Bronchial epithelial cell (primary cell): Measurements from ENCODE around the gene CPAMD8. TPM values are rescaled to one million over a fixed set of nuclear protein-coding genes. Genes with fewer than 3 reads are reported as not detected.

Source experiments
- DNase-seq: peaks from one replicate; pipeline ENCODE4 v3.0.0-alpha.2; 2010; ENCODE audit warnings: low read depth
- FAIRE-seq: peaks from 2 replicates; lab custom pipeline; 2011; peaks lifted over from hg19 to GRCh38; lab: Jason Lieb, UNC
- H3K27me3 ChIP-seq: 2 replicates; pipeline ENCODE4 v1.5.1; 2011; ENCODE audit warnings: low read length; ENCODE audit not compliant: control insufficient read depth, insufficient read depth
- H3K36me3 ChIP-seq: 2 replicates; pipeline ENCODE4 v1.5.1; 2011; ENCODE audit warnings: low read length; ENCODE audit not compliant: control insufficient read depth, insufficient read depth
- H3K4me3 ChIP-seq: 2 replicates; pipeline ENCODE4 v1.5.1; 2011; ENCODE audit warnings: mild to moderate bottlenecking, low read depth, low read length, control low read depth
- total RNA-seq: library from RNA; depleted of rRNA; stranded (reverse); fragments of >200 nt; gene quantifications from 2 replicates; pipeline ENCODE4 v1.2.1, GENCODE V29; 2014
- TF ChIP-seq, protein P1 (sequence below): IDR thresholded peaks from 2 replicates; pipeline ENCODE4 v1.5.1; 2011; ENCODE audit warnings: mild to moderate bottlenecking, moderate library complexity, low read length, control low read depth, inconsistent platforms; ENCODE audit not compliant: insufficient read depth, severe bottlenecking

Gene CPAMD8
- total RNA-seq, 1 donor from 2014 or later: 0.53 TPM

GRCh38 chr19:16915135-16915534, 111.5 kb downstream of the CPAMD8 start:
- no peaks in the 10 kb centered on the region for H3K27me3 ChIP-seq
- H3K36me3 ChIP-seq: no peaks in the 10 kb centered on the region
- no peak overlapping the region for H3K4me3 ChIP-seq
- DNase-seq (no peak), FAIRE-seq (no peak)
- TF ChIP-seq, protein P1, sequence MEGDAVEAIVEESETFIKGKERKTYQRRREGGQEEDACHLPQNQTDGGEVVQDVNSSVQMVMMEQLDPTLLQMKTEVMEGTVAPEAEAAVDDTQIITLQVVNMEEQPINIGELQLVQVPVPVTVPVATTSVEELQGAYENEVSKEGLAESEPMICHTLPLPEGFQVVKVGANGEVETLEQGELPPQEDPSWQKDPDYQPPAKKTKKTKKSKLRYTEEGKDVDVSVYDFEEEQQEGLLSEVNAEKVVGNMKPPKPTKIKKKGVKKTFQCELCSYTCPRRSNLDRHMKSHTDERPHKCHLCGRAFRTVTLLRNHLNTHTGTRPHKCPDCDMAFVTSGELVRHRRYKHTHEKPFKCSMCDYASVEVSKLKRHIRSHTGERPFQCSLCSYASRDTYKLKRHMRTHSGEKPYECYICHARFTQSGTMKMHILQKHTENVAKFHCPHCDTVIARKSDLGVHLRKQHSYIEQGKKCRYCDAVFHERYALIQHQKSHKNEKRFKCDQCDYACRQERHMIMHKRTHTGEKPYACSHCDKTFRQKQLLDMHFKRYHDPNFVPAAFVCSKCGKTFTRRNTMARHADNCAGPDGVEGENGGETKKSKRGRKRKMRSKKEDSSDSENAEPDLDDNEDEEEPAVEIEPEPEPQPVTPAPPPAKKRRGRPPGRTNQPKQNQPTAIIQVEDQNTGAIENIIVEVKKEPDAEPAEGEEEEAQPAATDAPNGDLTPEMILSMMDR: no peak

- no peaks in the 10 kb centered on the region for H3K36me3 ChIP-seq
- no peaks in the 10 kb centered on the region for H3K27me3 ChIP-seq
- DNase-seq (no peak), FAIRE-seq (no peak)
- TF ChIP-seq, protein P1: no peak
- no peak overlapping the region for H3K4me3 ChIP-seq
These were observed 112.2 kb downstream of the CPAMD8 start for GRCh38 chr19:16914421-16914820.

GRCh38 chr19:16912780-16913179, 113.8 kb downstream of the CPAMD8 start:
- Histone ChIP-seq H3K4me3 (no peak overlapping the region), H3K36me3 (no peaks in the 10 kb centered on the region), H3K27me3 (no peaks in the 10 kb centered on the region)
- FAIRE-seq (no peak), DNase-seq (no peak)
- TF ChIP-seq, protein P1: no peak

- no peak for FAIRE-seq
These were observed 115.6 kb downstream of the CPAMD8 start for GRCh38 chr19:16911046-16911445.

GRCh38 chr19:16908759-16909158, 117.9 kb downstream of the CPAMD8 start:
- Histone ChIP-seq H3K36me3 (no peaks in the 10 kb centered on the region), H3K4me3 (no peak overlapping the region), H3K27me3 (no peaks in the 10 kb centered on the region)
- no peak for DNase-seq
- FAIRE-seq: no peak
- TF ChIP-seq, protein P1: no peak

More at GRCh38 chr19:16911046-16911445, 115.6 kb downstream of the CPAMD8 start:
- TF ChIP-seq, protein P1: no peak
- no peak for DNase-seq
- Histone ChIP-seq H3K27me3 (no peaks in the 10 kb centered on the region), H3K4me3 (no peak overlapping the region), H3K36me3 (no peaks in the 10 kb centered on the region)

- TF ChIP-seq, protein P1: no peak
- Histone ChIP-seq H3K4me3 (no peak overlapping the region), H3K36me3 (no peaks in the 10 kb centered on the region), H3K27me3 (no peaks in the 10 kb centered on the region)
- DNase-seq: no peak
- FAIRE-seq: no peak
These were observed 122.0 kb downstream of the CPAMD8 start for GRCh38 chr19:16904599-16904998.
